GM19455 (cell line): ENCODE data around the gene WDR38.
"Not testable (repeated sequence)": the region's sequence is repeated elsewhere in the genome, so short reads cannot be mapped to it uniquely, and the experiment has no call there.

Source experiments
- ATAC-seq: cut with Tn5 transposase; IDR thresholded peaks from one replicate; pipeline ENCODE4 v1.9.1; 2021; ENCODE audit not compliant: unreplicated experiment

The WDR38 gene

GRCh38 chr9:124831642-124832364, 21.5 kb upstream of the WDR38 start:
- ATAC-seq, result no peak

- no peak for ATAC-seq
Observed at GRCh38 chr9:124834591-124834990, 18.7 kb upstream of the WDR38 start.

GRCh38 chr9:124835026-124835557, 18.2 kb upstream of the WDR38 start:
- no peak for ATAC-seq

- not testable (repeated sequence) for ATAC-seq
Observed at GRCh38 chr9:124838132-124838531, 15.1 kb upstream of the WDR38 start.

- ATAC-seq, result not testable (repeated sequence)
Observed at GRCh38 chr9:124838567-124839275, 14.5 kb upstream of the WDR38 start.

GRCh38 chr9:124839612-124840299, 13.5 kb upstream of the WDR38 start:
- ATAC-seq, result no peak

GRCh38 chr9:124840300-124840833, 12.9 kb upstream of the WDR38 start:
- no peak for ATAC-seq

- ATAC-seq, result no peak
Observed at GRCh38 chr9:124841075-124841821, 12.0 kb upstream of the WDR38 start.

- ATAC-seq, result no peak
Observed at GRCh38 chr9:124843456-124844034, 9.7 kb upstream of the WDR38 start.

GRCh38 chr9:124844291-124844690, 9.0 kb upstream of the WDR38 start:
- no peak for ATAC-seq

- ATAC-seq, result not testable (repeated sequence)
Observed at GRCh38 chr9:124846467-124846866, 6.8 kb upstream of the WDR38 start.

- no peak for ATAC-seq
Observed at GRCh38 chr9:124846969-124847368, 6.3 kb upstream of the WDR38 start.

- ATAC-seq, result no peak
Observed at GRCh38 chr9:124849801-124850200, 3.5 kb upstream of the WDR38 start.

GRCh38 chr9:124852121-124852828, 985 bp upstream of the WDR38 start:
- no peak for ATAC-seq

GRCh38 chr9:124853605-124854143, 414 bp downstream of the WDR38 start:
- ATAC-seq, result no peak

- ATAC-seq, result no peak
Observed at GRCh38 chr9:124854161-124854560, 901 bp downstream of the WDR38 start.

- ATAC-seq, result no peak
Observed at GRCh38 chr9:124854822-124855221, 1.6 kb downstream of the WDR38 start.

GRCh38 chr9:124855566-124855943, 2.3 kb downstream of the WDR38 start:
- ATAC-seq, result no peak

- no peak for ATAC-seq
Observed at GRCh38 chr9:124855944-124856765, 2.9 kb downstream of the WDR38 start.
